OCI-LY7 (cell line): ENCODE measurements around the gene ZBTB20.

Source experiments
- CTCF ChIP-seq: fragments of 200-600 bp; sonication (generic); conservative IDR thresholded peaks from 2 replicates; pipeline ENCODE4 v1.5.1; 2014; ENCODE audit warnings: mild to moderate bottlenecking, antibody characterized with exemption, low read length, moderate library complexity, mixed read lengths
- EZH2phosphoT487 ChIP-seq: fragments of 200-600 bp; sonication (generic); IDR thresholded peaks from 2 replicates; pipeline ENCODE4 v1.6.1; 2018; ENCODE audit warnings: low read depth, borderline replicate concordance, mild to moderate bottlenecking, mixed run types, antibody characterized with exemption, low read length, moderate library complexity, mixed read lengths

DNA sequence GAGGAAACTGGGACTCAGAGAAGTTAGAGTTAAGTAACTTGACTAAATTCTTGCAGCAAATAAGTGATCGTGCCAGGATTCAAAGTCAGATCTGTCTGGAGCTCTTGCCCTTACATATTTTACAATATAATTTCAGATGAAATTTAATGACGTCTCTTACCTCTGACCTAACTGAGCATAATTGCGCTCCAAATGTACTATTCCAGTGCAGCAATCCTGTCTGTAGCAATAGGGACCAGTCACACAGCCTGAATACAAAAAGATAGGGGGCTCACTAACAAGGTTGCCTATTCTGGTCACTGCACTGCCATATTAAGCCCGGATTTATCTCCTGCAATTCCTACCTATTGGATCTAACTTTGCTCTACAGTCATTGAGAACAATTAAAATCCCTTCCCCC is 316.4 kb downstream of the ZBTB20 start:
- TF ChIP-seq CTCF = no peak
- no peak for TF ChIP-seq EZH2phosphoT487
